Endothelial cell (in vitro differentiated cells): ENCODE data around the gene PARP2. TPM values are rescaled to one million over a fixed set of nuclear protein-coding genes. Genes with fewer than 3 reads are reported as not detected.

ENCODE experiments used
- DNase-seq: peaks from one replicate; pipeline ENCODE4 v3.0.0; 2021; ENCODE audit warnings: low spot score
- H3K27ac Mint-ChIP-seq: one replicate; pipeline ENCODE4 v1.8.0; 2021; ENCODE audit warnings: mixed read lengths, inconsistent platforms; ENCODE audit not compliant: unreplicated experiment
- H3K27me3 Mint-ChIP-seq: one replicate; pipeline ENCODE4 v1.8.0; 2021; ENCODE audit warnings: mild to moderate bottlenecking, moderate library complexity, mixed read lengths, inconsistent platforms; ENCODE audit not compliant: unreplicated experiment
- H3K36me3 Mint-ChIP-seq: one replicate; pipeline ENCODE4 v1.8.0; 2021; ENCODE audit warnings: mild to moderate bottlenecking, low read depth, mixed read lengths, inconsistent platforms; ENCODE audit not compliant: unreplicated experiment
- H3K4me1 Mint-ChIP-seq: one replicate; pipeline ENCODE4 v1.8.0; 2021; ENCODE audit warnings: mild to moderate bottlenecking, mixed read lengths, inconsistent platforms; ENCODE audit not compliant: unreplicated experiment
- H3K4me3 Mint-ChIP-seq: one replicate; pipeline ENCODE4 v1.8.0; 2021; ENCODE audit warnings: mild to moderate bottlenecking, mixed read lengths, inconsistent platforms; ENCODE audit not compliant: unreplicated experiment
- H3K9me3 Mint-ChIP-seq: one replicate; pipeline ENCODE4 v1.8.0; 2021; ENCODE audit warnings: mixed read lengths, inconsistent platforms; ENCODE audit not compliant: unreplicated experiment
- total RNA-seq: library from RNA; stranded (reverse); fragmentation: NEBNext Ultra II Directional; extraction: Animal tissue kit (Norgen Biotek cat#: 25700); gene quantifications from one replicate; pipeline ENCODE4 v1.2.1, GENCODE V29; 2021; ENCODE audit not compliant: unreplicated experiment
- TF ChIP-seq, protein P1 (sequence below): fragments of 200-600 bp; sonication (generic); IDR thresholded peaks from one replicate; pipeline ENCODE4 v1.5.0; 2021; ENCODE audit warnings: antibody characterized with exemption; ENCODE audit not compliant: unreplicated experiment

Gene PARP2
- total RNA-seq, 1 donor from 2014 or later: 24.4 TPM

- H3K36me3 Mint-ChIP-seq: peaks cover 20% of the 10 kb centered on the region
- peaks cover 10% of the 10 kb centered on the region for H3K27me3 Mint-ChIP-seq
- no peak for DNase-seq
- peak overlapping the region; percentile 90 for H3K4me3 Mint-ChIP-seq
- no peaks in the 10 kb centered on the region for H3K4me1 Mint-ChIP-seq
- peak overlapping the region; percentile 83 for H3K27ac Mint-ChIP-seq
- TF ChIP-seq, protein P1, sequence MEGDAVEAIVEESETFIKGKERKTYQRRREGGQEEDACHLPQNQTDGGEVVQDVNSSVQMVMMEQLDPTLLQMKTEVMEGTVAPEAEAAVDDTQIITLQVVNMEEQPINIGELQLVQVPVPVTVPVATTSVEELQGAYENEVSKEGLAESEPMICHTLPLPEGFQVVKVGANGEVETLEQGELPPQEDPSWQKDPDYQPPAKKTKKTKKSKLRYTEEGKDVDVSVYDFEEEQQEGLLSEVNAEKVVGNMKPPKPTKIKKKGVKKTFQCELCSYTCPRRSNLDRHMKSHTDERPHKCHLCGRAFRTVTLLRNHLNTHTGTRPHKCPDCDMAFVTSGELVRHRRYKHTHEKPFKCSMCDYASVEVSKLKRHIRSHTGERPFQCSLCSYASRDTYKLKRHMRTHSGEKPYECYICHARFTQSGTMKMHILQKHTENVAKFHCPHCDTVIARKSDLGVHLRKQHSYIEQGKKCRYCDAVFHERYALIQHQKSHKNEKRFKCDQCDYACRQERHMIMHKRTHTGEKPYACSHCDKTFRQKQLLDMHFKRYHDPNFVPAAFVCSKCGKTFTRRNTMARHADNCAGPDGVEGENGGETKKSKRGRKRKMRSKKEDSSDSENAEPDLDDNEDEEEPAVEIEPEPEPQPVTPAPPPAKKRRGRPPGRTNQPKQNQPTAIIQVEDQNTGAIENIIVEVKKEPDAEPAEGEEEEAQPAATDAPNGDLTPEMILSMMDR: no peak
- no peaks in the 10 kb centered on the region for H3K9me3 Mint-ChIP-seq
Observed at GRCh38 chr14:20343862-20344220, 406 bp downstream of the PARP2 start.

DNA sequence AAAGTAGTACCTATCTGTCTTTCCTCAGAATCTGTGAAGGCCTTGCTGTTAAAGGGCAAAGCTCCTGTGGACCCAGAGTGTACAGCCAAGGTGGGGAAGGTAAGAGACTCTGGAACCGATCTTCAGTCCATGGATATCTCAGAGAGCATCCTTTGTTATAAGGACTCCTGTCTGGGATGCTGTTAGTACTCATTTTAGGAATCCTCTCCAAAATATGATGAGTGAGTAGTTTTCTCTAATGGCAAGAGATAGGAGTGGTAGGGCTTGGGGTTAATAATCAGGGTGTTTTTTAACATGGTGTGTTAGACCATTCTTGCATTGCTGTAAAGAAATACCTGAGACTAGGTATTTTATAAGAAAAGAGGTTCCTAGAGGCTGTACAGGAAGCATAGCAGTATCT lies 1.9 kb downstream of the PARP2 start:
- TF ChIP-seq, protein P1: no peak
- no peak for DNase-seq

GRCh38 chr14:20346713-20347112 lies 3.3 kb downstream of the PARP2 start:
- Mint-ChIP-seq H3K4me1 (no peaks in the 10 kb centered on the region), H3K27ac (no peak overlapping the region), H3K36me3 (peaks cover 26% of the 10 kb centered on the region), H3K27me3 (peaks cover 7% of the 10 kb centered on the region), H3K9me3 (no peaks in the 10 kb centered on the region), H3K4me3 (no peak overlapping the region)
- no peak for DNase-seq
- TF ChIP-seq, protein P1: no peak

More for the DNA sequence above, 1.9 kb downstream of the PARP2 start:
- peaks cover 22% of the 10 kb centered on the region for H3K36me3 Mint-ChIP-seq
- peaks cover 9% of the 10 kb centered on the region for H3K27me3 Mint-ChIP-seq
- no peaks in the 10 kb centered on the region for H3K4me1 Mint-ChIP-seq
- H3K4me3 Mint-ChIP-seq: peak overlapping the region; percentile 48
- H3K9me3 Mint-ChIP-seq: no peaks in the 10 kb centered on the region
- peak overlapping the region; percentile 12 for H3K27ac Mint-ChIP-seq

DNA sequence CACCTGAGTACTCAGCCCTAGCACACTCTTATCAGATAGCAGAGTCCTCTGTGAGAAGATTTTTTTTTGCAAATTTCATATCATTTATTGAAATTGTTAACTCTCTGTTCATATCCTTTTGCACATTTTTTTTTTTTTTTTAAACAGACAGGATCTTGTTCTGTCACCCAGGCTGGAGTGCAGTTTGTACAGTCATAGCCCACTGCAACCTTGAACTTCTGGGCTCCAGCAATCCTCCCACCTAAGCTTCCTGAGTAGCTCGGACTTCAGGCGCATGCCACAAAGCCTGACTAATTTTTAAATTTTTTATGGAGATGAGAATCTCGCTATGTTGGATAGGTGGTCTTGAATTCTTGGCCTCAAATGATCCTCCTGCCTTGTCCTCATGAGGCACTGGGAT lies 4.3 kb downstream of the PARP2 start:
- peaks cover 30% of the 10 kb centered on the region for H3K36me3 Mint-ChIP-seq
- H3K27ac Mint-ChIP-seq: no peak overlapping the region
- H3K4me1 Mint-ChIP-seq: no peaks in the 10 kb centered on the region
- peaks cover 7% of the 10 kb centered on the region for H3K27me3 Mint-ChIP-seq
- no peaks in the 10 kb centered on the region for H3K9me3 Mint-ChIP-seq
- H3K4me3 Mint-ChIP-seq: no peak overlapping the region
- DNase-seq: no peak
- TF ChIP-seq, protein P1: no peak

GRCh38 chr14:20350282-20350681 lies 6.8 kb downstream of the PARP2 start:
- H3K27ac Mint-ChIP-seq: no peak overlapping the region
- H3K4me1 Mint-ChIP-seq: no peaks in the 10 kb centered on the region
- peak overlapping the region; percentile 22 for H3K4me3 Mint-ChIP-seq
- TF ChIP-seq, protein P1: no peak
- peaks cover 37% of the 10 kb centered on the region for H3K36me3 Mint-ChIP-seq
- H3K9me3 Mint-ChIP-seq: no peaks in the 10 kb centered on the region
- no peak for DNase-seq
- peaks cover 3% of the 10 kb centered on the region for H3K27me3 Mint-ChIP-seq
